ENCODE measurements around the gene PLEKHO2.

DNA sequence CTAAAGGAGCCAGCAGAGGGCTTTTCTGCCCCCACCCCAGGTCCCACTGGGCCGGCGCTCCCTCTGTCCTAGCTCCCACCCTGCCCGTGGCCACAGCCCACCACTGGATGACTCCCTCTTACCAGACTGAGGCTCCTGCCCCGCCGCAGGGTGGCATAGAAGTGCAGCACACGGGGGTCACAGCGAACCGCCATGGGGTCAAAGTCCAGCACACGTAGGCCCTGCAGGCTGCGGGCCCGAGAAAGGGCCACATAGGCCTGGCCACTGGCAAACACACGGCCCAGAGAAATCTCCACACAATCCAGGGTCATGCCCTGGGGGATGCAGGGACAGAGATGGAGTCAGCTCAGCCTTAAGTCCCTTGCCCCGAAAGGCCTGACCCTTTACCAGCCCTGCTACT lies 25.3 kb upstream of the PLEKHO2 start:
- TF ChIP-seq CTCF (IDR thresholded peaks at IDR 0.05) (no peak), EP300 (IDR thresholded peaks at IDR 0.05) (no peak)

All from esophagus muscularis mucosa (tissue), 3 donors.